GM19452 (cell line): Measurements from ENCODE around the gene SLC22A7.
A peak's percentile ranks its signal among the peaks of the same experiment; 100 is the strongest.

Experiments used
- ATAC-seq: cut with Tn5 transposase; IDR thresholded peaks from one replicate; pipeline ENCODE4 v1.9.1; 2021; ENCODE audit not compliant: unreplicated experiment

The SLC22A7 gene

GRCh38 chr6:43297644-43298564 lies at the start of gene SLC22A7:
SLC22A7 (plus strand) TSS chr6:43298260; CDS start chr6:43298359, 99 bp downstream.
- no peak for ATAC-seq

GRCh38 chr6:43248791-43249190 lies 49.3 kb upstream of the SLC22A7 start:
- ATAC-seq: no peak

GRCh38 chr6:43250992-43251373 lies 47.1 kb upstream of the SLC22A7 start:
- ATAC-seq: no peak

GRCh38 chr6:43253401-43253800 lies 44.7 kb upstream of the SLC22A7 start:
- no peak for ATAC-seq

- ATAC-seq: no peak
These were observed 43.8 kb upstream of the SLC22A7 start for GRCh38 chr6:43254138-43254817.

GRCh38 chr6:43254846-43255245 lies 43.2 kb upstream of the SLC22A7 start:
- ATAC-seq: no peak

- ATAC-seq: no peak
These were observed 42.5 kb upstream of the SLC22A7 start for GRCh38 chr6:43255408-43256054.

GRCh38 chr6:43256670-43257366 lies 41.2 kb upstream of the SLC22A7 start:
- ATAC-seq: no peak

GRCh38 chr6:43257367-43258145 lies 40.5 kb upstream of the SLC22A7 start:
- ATAC-seq: no peak

GRCh38 chr6:43258180-43258579 lies 39.9 kb upstream of the SLC22A7 start:
- ATAC-seq: no peak

- ATAC-seq: no peak
These were observed 39.0 kb upstream of the SLC22A7 start for GRCh38 chr6:43258807-43259686.

GRCh38 chr6:43260791-43261190 lies 37.3 kb upstream of the SLC22A7 start:
- no peak for ATAC-seq

- no peak for ATAC-seq
These were observed 36.9 kb upstream of the SLC22A7 start for GRCh38 chr6:43261198-43261597.

- no peak for ATAC-seq
These were observed 35.9 kb upstream of the SLC22A7 start for GRCh38 chr6:43262000-43262779.

GRCh38 chr6:43262780-43263313 lies 35.2 kb upstream of the SLC22A7 start:
- ATAC-seq: no peak

- ATAC-seq: peak; percentile 78
These were observed 34.5 kb upstream of the SLC22A7 start for GRCh38 chr6:43263314-43264178.

GRCh38 chr6:43264599-43265145 lies 33.4 kb upstream of the SLC22A7 start:
- ATAC-seq: no peak
